GM12878 (cell line): ENCODE results near the gene YPEL2. TPM values are rescaled to one million over a fixed set of nuclear protein-coding genes. Genes with fewer than 3 reads are reported as not detected.
A peak's percentile ranks its signal among the peaks of the same experiment; 100 is the strongest.

Experiments used
- BHLHE40 ChIP-seq, 2 experiments: fragments of 450-650 bp in 1 of 2; IDR thresholded peaks; 2 replicates each; pipeline ENCODE4 v1.6.1; 2011 to 2017; ENCODE audit warnings: low read depth in 2 of 2, borderline replicate concordance in 1 of 2, improper control_type of control experiment in 1 of 2, low read length in 1 of 2, mild to moderate bottlenecking in 1 of 2
- CHD1 ChIP-seq: IDR thresholded peaks from 2 replicates; pipeline ENCODE4 v1.6.1; 2012; ENCODE audit warnings: low read depth, low read length, improper control_type of control experiment
- EP300 ChIP-seq, 2 experiments: fragments of 150-350 bp in 1 of 2; IDR thresholded peaks; 2 replicates each; pipeline ENCODE4 v1.6.1; 2011 to 2012; ENCODE audit warnings: low read depth in 2 of 2, low read length in 2 of 2, borderline replicate concordance in 1 of 2, improper control_type of control experiment in 1 of 2, inconsistent platforms in 1 of 2; ENCODE audit not compliant: control insufficient read depth in 1 of 2
- KAT2A ChIP-seq: conservative IDR thresholded peaks from 2 replicates; pipeline ENCODE4 v1.6.1; 2011; ENCODE audit warnings: low read depth, low read length; ENCODE audit not compliant: control insufficient read depth
- MLLT1 ChIP-seq: fragments of 450-650 bp; IDR thresholded peaks from 2 replicates; pipeline ENCODE4 v1.6.1; 2016; ENCODE audit warnings: mild to moderate bottlenecking
- MTA2 ChIP-seq: fragments of 450-650 bp; IDR thresholded peaks from 2 replicates; pipeline ENCODE4 v1.6.1; 2016; ENCODE audit warnings: low read depth, mild to moderate bottlenecking, moderate library complexity
- PBX3 ChIP-seq: IDR thresholded peaks from 2 replicates; pipeline ENCODE4 v1.6.1; 2011; ENCODE audit warnings: mild to moderate bottlenecking, low read depth, low read length, moderate library complexity; ENCODE audit not compliant: insufficient replicate concordance
- SPI1 ChIP-seq: IDR thresholded peaks from 2 replicates; pipeline ENCODE4 v1.6.1; 2011; ENCODE audit warnings: low read depth, mild to moderate bottlenecking, low read length, moderate library complexity, borderline replicate concordance; ENCODE audit not compliant: insufficient read depth
- SREBF2 ChIP-seq: IDR thresholded peaks from 2 replicates; pipeline ENCODE4 v1.6.1; 2012; ENCODE audit warnings: mild to moderate bottlenecking, low read length
- TCF12 ChIP-seq: IDR thresholded peaks from 2 replicates; pipeline ENCODE4 v1.6.1; 2011; ENCODE audit warnings: low read depth, mild to moderate bottlenecking, low read length
- TCF3 ChIP-seq: IDR thresholded peaks from 2 replicates; pipeline ENCODE4 v1.6.1; 2012; ENCODE audit warnings: low read depth, mild to moderate bottlenecking, low read length, borderline replicate concordance; ENCODE audit not compliant: insufficient read depth
- ZBTB40 ChIP-seq: fragments of 450-650 bp; IDR thresholded peaks from 2 replicates; pipeline ENCODE4 v1.6.1; 2016; ENCODE audit warnings: mild to moderate bottlenecking, moderate library complexity, borderline replicate concordance
- polyA plus RNA-seq, 11 experiments: library from polyadenylated mRNA; depleted of rRNA in 4 of 11; unstranded in 6 of 11; stranded (reverse) in 5 of 11; fragments of >200 nt; fragmentation: Nextera tagmentation in 4 of 11; fragmentation: Illumina TruSeq in 1 of 11; extraction: Ambion mirVana in 4 of 11; extraction: Trizol in 1 of 11; gene quantifications; 1 replicate in 1 of 11; 2 replicates in 10 of 11; pipeline versions ENCODE4 v1.2.1 to v1.2.3, GENCODE V29; 2011 to 2016; ENCODE audit warnings: inconsistent platforms in 2 of 11, missing spikeins in 2 of 11, low read depth in 1 of 11
- total RNA-seq, 4 experiments: library from RNA; depleted of rRNA in 3 of 4; stranded (reverse); fragments of >200 nt in 3 of 4; fragmentation: Illumina TruSeq in 1 of 4; extraction: Trizol in 1 of 4; gene quantifications; 2 replicates each; pipeline versions ENCODE4 v1.2.1 to v1.2.3, GENCODE V29; 2013 to 2021

Gene YPEL2
- total and polyA plus RNA-seq, 10 of the 15 experiments (the other 5 are each of a cell fraction or from before 2014, with no cell fraction given): 0.11 to 8.1 (median 0.48) TPM

GRCh38 chr17:59361916-59362810 lies 30.7 kb downstream of the YPEL2 start (continued):
- TF ChIP-seq MTA2: 0 out of 2 replicates have a peak, but pooled peaks have one; percentile 47
- TF ChIP-seq CHD1: no peak
- TF ChIP-seq EP300 (IDR thresholded peaks at IDR 0.05; ENCODE audit: borderline replicate concordance in 1 of 2, control insufficient read depth in 1 of 2, low read depth in 2 of 2, low read length in 2 of 2): 0 out of 4 replicates have a peak, but pooled peaks of 1 of the 2 experiments have one; percentile 48
- no peak for TF ChIP-seq SREBF2
- no peak for TF ChIP-seq ZBTB40
- TF ChIP-seq KAT2A: no peak
- no peak for TF ChIP-seq TCF3
- no peak for TF ChIP-seq PBX3
- TF ChIP-seq BHLHE40 (IDR thresholded peaks at IDR 0.05; ENCODE audit: borderline replicate concordance in 1 of 2, low read depth in 2 of 2, low read length in 1 of 2): peak; percentile 7 to 23; a peak in 2 of 4 replicates
- TF ChIP-seq TCF12: peak; percentile 46; the same call in 1 of the 2 replicates
- TF ChIP-seq SPI1: no peak
- 0 out of 2 replicates have a peak, but pooled peaks have one; percentile 14 for TF ChIP-seq MLLT1
